ENCODE data around the gene KCNF1.

Gene KCNF1

DNA sequence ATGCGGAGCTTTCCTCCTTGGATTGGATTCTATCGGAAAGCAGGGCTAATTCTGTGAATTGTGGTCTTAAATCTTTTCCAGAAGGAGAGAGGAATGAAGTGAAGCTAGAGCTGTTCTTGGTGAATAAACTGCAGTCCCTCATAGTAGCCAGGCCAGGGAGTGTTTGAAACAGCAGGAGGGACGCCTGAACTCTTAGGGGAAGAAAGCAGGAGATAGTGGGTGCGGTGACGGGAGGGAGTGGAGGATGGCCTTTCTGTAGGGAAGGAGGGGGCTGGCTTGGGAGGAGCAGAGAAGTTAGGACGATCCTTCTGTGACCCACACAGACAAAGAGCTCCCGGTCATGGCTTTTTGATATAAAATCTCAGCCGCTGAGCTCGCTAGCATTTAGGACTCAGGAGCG is 47.5 kb upstream of the KCNF1 start:
- TF ChIP-seq, protein P1, sequence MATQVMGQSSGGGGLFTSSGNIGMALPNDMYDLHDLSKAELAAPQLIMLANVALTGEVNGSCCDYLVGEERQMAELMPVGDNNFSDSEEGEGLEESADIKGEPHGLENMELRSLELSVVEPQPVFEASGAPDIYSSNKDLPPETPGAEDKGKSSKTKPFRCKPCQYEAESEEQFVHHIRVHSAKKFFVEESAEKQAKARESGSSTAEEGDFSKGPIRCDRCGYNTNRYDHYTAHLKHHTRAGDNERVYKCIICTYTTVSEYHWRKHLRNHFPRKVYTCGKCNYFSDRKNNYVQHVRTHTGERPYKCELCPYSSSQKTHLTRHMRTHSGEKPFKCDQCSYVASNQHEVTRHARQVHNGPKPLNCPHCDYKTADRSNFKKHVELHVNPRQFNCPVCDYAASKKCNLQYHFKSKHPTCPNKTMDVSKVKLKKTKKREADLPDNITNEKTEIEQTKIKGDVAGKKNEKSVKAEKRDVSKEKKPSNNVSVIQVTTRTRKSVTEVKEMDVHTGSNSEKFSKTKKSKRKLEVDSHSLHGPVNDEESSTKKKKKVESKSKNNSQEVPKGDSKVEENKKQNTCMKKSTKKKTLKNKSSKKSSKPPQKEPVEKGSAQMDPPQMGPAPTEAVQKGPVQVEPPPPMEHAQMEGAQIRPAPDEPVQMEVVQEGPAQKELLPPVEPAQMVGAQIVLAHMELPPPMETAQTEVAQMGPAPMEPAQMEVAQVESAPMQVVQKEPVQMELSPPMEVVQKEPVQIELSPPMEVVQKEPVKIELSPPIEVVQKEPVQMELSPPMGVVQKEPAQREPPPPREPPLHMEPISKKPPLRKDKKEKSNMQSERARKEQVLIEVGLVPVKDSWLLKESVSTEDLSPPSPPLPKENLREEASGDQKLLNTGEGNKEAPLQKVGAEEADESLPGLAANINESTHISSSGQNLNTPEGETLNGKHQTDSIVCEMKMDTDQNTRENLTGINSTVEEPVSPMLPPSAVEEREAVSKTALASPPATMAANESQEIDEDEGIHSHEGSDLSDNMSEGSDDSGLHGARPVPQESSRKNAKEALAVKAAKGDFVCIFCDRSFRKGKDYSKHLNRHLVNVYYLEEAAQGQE (IDR thresholded peaks at IDR 0.05; ENCODE audit: insufficient read depth in 1 of 2, low read depth in 2 of 2, low read length in 2 of 2), result no peak
- no peak for TF ChIP-seq FOXP2 (optimal IDR thresholded peaks at IDR 0.05; ENCODE audit: borderline replicate concordance, extremely low read depth, extremely low read length, insufficient read depth)
- no peak for TF ChIP-seq SIN3A (IDR thresholded peaks at IDR 0.05; ENCODE audit: borderline replicate concordance, insufficient read depth, low read length)
- no peak for TF ChIP-seq TAF1 (IDR thresholded peaks at IDR 0.05; ENCODE audit: borderline replicate concordance, insufficient read depth, low read length)
- no peak for TF ChIP-seq POLR2AphosphoS5 (IDR thresholded peaks at IDR 0.05; ENCODE audit: low read depth, low read length)

DNA sequence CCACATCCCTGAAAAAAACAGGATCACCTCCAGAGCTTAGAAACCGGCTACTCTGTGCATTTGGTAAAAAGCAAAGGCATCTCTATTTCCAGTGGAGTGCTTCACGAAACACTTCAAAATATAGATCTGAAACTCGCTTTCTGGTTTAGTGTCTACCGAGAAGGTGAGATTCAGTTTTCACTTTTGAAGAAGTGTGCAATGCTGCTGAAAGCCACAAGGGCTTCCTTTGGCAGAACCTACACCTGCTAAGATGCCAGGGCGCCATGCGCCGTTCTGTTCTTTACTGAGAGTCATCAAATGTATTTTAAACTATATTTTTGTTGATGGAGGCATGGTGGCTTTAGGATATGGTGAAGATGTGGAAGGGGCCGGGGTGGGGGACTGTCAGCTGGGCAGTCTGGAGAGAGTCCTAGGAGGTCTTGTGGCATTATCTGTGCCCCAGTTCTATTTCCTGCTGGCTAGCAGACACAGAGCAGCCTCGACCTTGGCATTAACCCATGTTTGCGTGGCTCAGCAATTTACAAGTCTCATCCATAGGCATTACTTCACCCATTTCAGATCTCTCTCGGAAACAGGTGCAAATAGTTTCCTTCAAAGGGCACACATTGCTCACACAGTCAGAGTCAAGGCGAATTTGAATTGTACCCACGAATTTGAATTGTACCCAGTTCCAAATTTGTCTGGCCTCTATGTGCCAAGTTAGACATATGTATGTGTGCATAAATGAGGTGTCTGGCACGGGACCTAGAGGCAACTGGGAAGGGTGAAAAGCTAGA is 46.7 kb upstream of the KCNF1 start:
- TF ChIP-seq SIN3A (IDR thresholded peaks at IDR 0.05; ENCODE audit: borderline replicate concordance, insufficient read depth, low read length), result no peak
- no peak for TF ChIP-seq TAF1 (IDR thresholded peaks at IDR 0.05; ENCODE audit: borderline replicate concordance, insufficient read depth, low read length)
- TF ChIP-seq POLR2AphosphoS5 (IDR thresholded peaks at IDR 0.05; ENCODE audit: low read depth, low read length), result no peak
- no peak for TF ChIP-seq FOXP2 (optimal IDR thresholded peaks at IDR 0.05; ENCODE audit: borderline replicate concordance, extremely low read depth, extremely low read length, insufficient read depth)
- TF ChIP-seq, protein P1 (IDR thresholded peaks at IDR 0.05; ENCODE audit: insufficient read depth in 1 of 2, low read depth in 2 of 2, low read length in 2 of 2), result no peak

DNA sequence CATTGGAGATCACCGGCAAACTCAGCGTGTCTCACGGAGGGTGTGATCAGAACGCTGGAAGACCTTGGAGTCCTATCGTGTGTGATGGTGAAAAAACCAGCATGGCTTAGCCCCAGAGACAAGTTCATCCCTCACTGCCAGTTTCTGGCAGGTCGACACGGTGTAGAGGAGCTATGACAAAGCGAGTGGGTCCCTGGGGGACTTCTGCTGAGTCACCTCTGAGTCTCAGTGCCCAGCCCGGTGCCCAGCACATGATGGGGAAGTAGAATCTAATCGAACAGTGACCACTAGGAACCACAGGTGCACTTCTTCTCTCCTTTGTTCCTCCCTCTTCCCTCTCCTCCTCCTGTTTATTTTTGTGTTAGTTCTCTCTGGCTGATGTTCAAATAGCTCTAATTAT is 45.9 kb upstream of the KCNF1 start:
- TF ChIP-seq FOXP2 (optimal IDR thresholded peaks at IDR 0.05; ENCODE audit: borderline replicate concordance, extremely low read depth, extremely low read length, insufficient read depth) (no peak), SIN3A (IDR thresholded peaks at IDR 0.05; ENCODE audit: borderline replicate concordance, insufficient read depth, low read length) (no peak)

DNA sequence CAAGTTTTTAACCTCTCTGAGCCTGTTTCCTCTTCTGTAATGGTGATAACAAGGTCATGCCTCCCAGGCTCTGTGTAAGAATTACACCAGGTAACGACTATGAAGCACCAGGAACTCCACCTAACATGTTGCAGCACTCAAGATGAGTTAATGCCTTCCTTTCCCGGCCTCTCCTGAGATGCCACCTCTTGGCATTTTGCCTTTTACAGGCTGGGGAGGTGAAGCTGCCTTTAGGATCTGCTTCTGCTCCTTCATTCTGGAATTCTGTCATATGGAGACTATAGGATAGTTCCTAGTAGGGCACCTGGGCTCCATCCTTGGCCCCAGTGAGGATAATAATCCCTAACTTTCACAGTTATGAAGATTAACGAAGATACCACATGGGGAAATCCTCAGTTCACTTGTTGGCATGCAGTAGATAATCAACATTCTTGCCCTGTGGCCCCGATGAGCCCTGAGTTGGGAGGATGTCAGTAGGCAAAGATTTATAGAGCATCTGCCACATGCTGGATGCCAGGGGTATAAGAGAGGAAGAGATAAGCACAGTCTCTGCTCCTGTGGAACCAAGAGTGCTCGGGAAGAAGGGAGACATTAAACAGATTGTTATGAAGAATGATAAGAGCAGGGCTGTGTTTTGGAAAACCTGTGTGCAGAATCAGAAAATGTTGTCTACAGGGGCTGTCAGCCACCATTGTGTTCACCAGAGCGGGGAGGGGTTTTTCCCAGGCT is 43.9 kb upstream of the KCNF1 start:
- no peak for TF ChIP-seq SIN3A (IDR thresholded peaks at IDR 0.05; ENCODE audit: borderline replicate concordance, insufficient read depth, low read length)
- no peak for TF ChIP-seq FOXP2 (optimal IDR thresholded peaks at IDR 0.05; ENCODE audit: borderline replicate concordance, extremely low read depth, extremely low read length, insufficient read depth)
- TF ChIP-seq TAF1 (IDR thresholded peaks at IDR 0.05; ENCODE audit: borderline replicate concordance, insufficient read depth, low read length), result no peak
- no peak for TF ChIP-seq POLR2AphosphoS5 (IDR thresholded peaks at IDR 0.05; ENCODE audit: low read depth, low read length)
- TF ChIP-seq, protein P1 (IDR thresholded peaks at IDR 0.05; ENCODE audit: insufficient read depth in 1 of 2, low read depth in 2 of 2, low read length in 2 of 2), result no peak

DNA sequence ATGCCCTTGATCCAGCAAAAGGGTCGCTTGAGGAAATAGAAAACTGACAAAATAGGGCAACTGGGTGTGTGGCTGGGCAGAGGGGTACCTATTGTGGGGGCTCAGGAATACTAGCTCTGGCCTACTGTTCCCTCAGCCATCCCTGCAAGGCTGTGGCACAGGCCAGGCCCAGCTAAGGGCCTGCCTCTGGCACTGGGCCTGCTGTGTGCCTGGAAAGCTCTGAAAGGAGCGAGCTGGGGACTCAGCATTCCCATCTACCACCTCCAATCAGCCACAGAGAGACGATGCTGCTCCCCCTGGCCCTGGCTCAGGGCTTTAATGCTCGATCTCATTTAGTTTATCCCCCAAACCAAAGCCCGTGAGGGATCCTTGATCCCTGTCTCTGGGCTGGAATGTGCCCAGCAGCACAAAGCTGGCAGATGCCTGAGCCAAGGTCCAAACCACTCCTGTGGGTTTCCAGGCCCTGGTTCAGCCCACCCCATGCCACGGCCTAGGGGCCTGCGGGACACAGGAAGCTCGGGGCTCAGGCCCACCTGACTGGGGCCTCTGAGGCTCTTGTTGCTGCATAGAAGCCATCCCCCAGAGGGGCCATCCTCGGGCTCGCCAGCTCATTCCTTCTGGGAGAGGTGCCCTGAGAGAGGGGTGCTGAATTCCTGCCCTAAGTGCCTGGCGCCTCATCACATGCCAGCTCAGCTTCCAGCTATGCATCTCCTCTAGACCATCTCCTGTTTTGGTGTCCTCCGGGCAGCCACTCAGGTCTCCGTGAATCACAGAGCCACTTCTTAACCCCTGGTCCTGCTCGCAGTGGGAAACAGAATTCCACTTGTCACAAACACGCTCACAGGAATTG is 43.0 kb upstream of the KCNF1 start:
- TF ChIP-seq FOXP2 (optimal IDR thresholded peaks at IDR 0.05; ENCODE audit: borderline replicate concordance, extremely low read depth, extremely low read length, insufficient read depth) (no peak), TAF1 (IDR thresholded peaks at IDR 0.05; ENCODE audit: borderline replicate concordance, insufficient read depth, low read length) (no peak), SIN3A (IDR thresholded peaks at IDR 0.05; ENCODE audit: borderline replicate concordance, insufficient read depth, low read length) (no peak), POLR2AphosphoS5 (IDR thresholded peaks at IDR 0.05; ENCODE audit: low read depth, low read length) (no peak)
- TF ChIP-seq, protein P1 (IDR thresholded peaks at IDR 0.05; ENCODE audit: insufficient read depth in 1 of 2, low read depth in 2 of 2, low read length in 2 of 2), result no peak
